GM18511 (cell line): ENCODE results near the gene RUFY1.
A peak's percentile ranks its signal among the peaks of the same experiment; 100 is the strongest.
"Not testable (repeated sequence)": the region's sequence is repeated elsewhere in the genome, so short reads cannot be mapped to it uniquely, and the experiment has no call there.

Experiments used
- ATAC-seq: cut with Tn5 transposase; IDR thresholded peaks from one replicate; pipeline ENCODE4 v1.9.1; 2021; ENCODE audit warnings: mild to moderate bottlenecking, moderate library complexity; ENCODE audit not compliant: unreplicated experiment

Gene RUFY1

DNA sequence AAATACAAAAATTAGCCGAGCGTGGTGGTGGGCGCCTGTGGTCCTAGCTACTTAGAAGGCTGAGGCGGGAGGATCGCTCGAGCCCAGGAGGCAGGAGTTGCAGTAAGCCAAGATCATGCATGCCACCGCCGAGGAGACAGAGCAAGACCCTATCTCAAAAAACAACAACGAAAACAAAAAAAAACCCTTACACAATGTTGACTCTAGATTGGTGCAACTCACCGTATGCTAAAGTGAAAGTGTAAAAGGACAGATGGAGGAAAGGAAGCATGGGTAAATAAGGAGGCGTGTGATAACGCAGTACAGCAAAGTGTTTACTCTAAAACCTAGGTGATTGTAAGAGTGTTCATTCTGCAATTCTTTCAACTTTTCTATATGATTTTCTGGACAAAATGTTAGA lies 15.9 kb upstream of the RUFY1 start:
- peak; percentile 46 for ATAC-seq

DNA sequence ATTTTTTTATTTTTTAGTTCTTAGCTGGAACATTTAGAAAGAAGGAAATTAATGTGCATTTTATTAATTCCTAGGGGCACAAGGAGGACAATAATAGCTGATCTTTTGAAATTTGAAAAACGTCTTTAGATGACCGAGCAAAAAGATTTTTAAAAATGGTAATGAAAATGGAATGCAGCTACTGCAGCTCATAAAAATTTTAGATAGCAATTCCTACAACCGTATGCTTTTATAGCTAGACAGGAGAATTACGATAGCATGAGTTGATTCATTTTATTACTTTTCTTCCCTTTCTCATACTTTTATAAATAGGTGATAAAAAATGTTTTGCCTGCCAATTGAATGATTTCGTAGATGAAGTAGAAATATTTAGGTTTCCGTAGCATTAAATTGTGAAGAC lies 13.7 kb upstream of the RUFY1 start:
- no peak for ATAC-seq

DNA sequence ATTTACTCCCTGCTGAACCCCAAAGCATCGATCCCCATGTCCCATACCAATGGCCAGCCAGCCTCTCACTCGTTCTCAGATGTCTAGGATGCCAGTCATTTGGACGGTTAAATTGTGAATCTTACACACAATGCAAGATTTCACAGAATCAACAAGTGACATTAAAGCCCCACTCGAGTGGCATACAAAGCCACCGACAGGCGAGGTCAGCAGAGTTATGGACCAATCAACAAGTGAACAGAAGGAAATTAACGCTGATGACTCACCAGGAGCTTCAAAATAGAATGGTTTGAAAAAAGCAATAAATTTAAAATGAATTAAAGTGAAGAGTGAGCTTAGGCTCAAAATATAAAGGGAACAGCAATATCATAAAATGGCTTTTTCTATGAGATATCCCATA lies 8.2 kb upstream of the RUFY1 start:
- no peak for ATAC-seq

DNA sequence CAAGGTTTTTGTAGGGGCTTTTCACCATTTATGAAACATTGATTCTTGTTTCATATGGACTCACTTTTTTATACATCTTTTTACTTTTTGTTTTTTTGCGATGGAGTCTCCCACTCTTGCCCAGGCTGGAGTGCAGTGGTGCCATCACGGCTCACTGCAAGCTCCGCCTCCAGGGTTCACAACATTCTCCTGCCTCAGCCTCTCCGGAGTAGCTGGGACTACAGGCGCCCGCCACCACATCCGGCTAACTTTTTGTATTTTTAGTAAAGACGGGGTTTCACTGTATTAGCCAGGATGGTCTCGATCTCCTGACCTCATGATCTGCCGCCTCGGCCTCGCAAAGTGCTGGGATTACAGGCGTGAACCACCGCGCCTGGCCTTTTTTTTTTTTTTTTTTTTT lies 7.1 kb upstream of the RUFY1 start:
- ATAC-seq, result not testable (repeated sequence)

DNA sequence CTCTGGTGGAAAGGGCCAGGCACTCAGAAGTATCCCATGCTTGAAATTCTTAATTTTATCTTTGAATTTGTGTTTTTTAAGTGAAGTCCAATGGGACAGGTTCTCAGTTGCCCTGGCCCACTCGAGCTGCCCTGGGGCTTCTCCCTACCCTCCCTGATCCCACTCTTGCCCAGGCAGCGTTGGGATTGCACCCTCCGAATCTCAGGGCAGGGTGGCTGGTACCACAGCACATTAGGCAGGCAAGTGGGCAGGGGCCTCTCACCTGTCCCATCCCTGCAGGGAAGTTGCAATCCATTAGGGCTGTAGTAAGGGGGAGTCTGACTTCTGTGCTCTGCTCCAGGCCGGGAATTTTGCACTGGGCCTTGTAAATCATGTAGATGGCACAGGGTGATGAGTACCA lies 2.7 kb downstream of the RUFY1 start:
- no peak for ATAC-seq

DNA sequence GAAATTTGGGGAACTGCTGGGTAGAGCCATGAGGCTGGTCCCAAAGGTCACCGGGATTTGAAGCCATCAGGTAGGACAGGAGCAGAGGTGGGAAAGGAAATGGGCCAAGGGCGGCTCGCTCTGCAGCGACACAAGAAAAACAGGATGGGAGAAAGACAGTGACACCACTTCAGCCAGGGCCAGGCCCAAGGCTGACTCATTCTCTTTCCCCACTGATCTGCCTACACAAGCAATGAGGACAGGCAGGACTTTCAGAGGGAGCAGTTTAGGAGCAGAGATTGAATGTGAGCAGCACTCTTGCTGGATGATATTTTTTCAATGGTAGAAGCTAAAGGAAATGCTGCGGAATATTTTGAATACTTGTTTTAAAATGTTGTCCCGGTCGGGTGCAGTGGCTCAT lies 3.5 kb downstream of the RUFY1 start:
- ATAC-seq, result no peak

DNA sequence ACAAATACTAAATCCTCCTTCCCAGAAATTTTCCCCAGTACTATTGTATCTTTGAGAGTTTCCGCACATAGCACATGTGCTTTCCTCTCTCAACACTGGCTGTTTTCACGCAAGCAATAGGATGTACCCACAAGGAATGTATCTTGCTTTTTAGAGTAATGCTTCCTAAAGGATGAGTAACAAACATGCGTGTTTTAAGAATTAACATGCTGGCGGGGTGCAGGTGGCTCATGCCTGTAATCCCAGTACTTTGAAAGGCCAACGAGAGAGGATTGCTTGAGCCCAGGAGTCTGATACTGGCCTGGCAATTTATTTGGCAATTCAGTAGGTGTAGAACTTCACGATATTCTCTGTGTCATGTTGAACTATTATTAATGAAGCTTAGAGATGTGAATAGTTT lies 4.6 kb downstream of the RUFY1 start:
- ATAC-seq, result no peak

DNA sequence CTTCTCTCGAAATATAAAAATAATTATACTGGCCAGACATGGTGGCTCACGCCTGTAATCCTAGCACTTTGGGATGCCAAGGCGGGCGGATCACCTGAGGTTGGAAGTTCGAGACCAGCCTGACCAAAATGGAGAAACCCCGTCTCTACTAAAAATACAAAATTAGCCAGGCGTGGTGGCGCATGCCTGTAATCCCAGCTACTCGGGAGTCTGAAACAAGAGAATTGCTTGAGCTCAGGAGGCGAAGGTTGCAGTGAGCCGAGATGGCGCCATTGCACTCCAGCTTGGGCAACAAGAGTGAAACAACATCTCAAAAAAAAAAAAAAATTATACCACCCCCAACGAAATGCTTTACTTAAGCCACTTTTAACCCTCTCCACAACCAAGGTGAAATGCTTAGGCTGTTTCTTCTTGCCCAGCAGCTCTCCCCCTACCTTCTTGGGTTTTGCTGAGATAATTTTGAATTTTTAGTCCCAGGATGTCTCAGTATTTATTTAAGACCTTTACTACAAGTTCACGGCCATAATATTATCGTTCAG lies 8.0 kb downstream of the RUFY1 start:
- not testable (repeated sequence) for ATAC-seq

DNA sequence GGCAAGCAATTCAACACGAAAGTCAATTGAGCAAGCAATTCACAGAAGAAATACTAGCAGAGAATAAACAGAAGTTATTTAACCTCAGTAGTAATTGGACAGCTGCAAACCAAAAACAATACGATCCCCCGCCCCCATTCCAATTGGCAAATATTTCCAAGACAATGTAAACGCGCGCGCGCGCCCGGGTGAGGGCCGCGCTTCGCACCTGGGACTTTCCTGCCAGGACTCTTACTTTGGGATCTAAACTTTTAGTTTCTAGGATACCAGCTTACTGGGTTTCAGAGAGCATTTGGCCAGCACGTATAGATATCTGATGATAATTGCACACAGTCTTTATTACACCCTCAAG lies 8.6 kb downstream of the RUFY1 start:
- peak; percentile 21 for ATAC-seq

DNA sequence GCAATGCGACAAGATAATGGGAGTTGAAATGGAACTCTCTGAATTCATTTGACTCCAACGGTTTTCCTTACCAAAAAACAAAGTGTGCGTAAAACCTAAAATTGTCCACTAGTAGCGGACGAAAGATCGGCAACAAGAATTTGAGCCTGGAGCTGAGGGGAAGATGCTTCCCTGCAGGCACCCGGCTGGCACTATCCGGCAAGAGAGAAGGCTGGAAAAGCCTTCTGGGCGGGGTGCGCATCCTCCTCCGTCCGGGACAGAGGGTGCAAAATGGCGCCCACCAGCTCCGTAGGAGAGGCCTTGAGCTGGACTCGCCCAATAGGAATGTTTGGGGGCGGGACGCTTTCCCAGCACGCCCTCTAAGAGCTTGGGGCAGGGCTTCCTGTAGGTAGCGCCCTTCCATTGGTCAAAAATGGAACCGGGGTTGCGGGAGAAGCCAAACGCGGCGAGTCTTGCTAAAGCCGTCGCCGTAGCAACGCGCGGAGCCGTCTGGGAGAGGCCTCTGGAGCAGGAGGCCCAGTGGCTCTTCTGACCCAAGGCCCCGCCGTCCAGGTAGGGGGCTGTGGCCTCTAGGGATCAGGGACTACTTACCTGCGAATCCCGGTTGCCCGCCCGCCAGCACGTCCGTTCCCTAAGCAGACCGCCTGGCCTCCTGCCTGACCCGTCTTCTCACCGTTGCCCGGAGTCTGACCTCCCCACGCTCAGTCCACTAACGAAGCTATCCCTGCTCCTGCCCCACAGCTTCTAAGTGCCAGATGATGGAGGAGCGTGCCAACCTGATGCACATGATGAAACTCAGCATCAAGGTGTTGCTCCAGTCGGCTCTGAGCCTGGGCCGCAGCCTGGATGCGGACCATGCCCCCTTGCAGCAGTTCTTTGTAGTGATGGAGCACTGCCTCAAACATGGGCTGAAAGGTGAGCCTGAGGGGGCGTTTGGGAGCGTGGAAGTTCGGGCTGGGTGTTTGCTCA lies 9.2 kb downstream of the RUFY1 start:
- peak; percentile 99 for ATAC-seq

DNA sequence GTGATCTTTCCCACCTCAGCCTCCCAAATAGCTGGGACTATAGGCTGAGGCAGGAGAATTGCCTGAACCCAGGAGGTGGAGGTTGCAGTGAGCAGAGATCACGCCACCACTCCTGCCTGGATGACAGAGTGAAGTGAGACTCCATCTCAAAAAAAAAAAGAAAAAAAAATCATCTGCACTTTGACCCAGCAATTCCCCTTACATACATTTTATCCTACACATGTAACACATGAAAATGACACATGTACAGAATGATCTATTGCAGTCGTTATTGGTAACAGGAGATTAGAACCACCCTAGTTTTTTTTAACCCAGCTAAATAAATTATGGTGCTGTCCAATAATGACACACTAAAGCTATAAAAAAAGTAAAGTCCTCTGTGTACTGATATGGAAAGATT lies 14.2 kb downstream of the RUFY1 start:
- no peak for ATAC-seq

DNA sequence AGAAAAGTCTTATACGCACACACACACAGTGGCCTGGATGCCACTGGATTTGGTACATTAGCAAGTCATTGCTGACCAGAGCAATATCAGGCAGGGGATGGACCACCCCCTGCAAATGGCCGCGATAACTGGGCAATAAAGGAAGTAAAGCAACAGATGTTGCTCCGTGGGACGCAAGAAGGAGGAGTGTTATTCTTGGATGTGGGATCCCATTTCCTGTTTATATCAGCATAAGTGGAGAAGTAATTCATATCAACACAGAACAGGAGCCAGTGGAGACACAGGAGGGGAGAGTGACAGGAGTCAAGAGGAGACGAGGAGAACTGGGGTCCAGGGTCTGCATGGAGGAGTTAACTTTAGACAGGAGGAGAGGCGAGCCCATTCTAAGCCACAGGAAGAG lies 18.4 kb downstream of the RUFY1 start:
- no peak for ATAC-seq

DNA sequence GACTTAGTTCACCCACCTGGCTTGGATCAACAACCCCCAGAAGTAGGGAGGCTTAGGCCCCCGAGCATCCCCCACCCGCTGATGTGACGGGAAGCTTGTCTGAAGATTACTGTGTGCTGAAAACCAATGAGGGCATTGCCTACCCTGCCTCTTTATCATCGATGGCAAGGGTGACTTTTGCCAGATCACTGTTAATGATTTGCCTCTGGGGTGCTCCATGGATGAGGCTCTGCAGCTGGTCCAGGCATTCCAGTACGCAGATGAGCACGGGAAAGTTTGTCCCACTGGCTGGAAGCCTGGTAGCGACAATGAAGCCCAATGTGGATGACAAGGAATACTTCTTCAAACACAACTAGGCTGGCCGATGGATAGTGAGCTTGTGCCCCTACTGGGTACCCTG lies 22.0 kb downstream of the RUFY1 start:
- ATAC-seq, result no peak

DNA sequence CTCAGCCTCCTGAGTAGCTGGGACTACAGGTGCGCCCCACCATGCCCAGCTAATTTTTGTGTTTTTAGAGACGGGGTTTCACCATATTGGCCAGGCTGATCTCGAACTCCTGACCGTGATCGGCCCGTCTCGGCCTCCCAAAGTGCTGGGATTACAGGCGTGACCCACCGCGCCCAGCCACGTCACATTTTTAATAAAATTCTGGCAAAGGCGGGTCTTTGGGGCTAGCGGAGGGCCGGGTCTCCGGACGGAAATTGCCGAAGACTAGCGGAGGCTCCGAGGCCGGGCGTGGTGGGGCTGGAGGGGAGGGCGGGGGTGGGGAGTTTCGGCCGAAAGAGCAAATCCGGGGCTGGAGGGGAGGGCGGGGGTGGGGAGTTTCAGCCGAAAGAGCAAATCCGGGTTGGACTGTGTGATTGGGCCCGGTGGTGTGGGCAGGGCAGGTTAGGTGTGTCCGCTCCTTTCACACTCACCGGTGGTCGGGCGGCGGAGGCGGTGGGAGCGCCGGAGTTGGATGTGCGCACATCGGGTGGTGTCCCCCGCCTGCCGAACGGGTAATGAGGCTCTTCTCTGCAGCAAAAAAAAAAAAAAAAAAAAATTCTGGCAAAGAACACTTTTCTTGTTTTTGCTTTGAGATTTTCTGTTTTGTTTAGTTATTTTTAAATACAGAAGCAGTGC lies 27.1 kb downstream of the RUFY1 start:
- no peak for ATAC-seq

DNA sequence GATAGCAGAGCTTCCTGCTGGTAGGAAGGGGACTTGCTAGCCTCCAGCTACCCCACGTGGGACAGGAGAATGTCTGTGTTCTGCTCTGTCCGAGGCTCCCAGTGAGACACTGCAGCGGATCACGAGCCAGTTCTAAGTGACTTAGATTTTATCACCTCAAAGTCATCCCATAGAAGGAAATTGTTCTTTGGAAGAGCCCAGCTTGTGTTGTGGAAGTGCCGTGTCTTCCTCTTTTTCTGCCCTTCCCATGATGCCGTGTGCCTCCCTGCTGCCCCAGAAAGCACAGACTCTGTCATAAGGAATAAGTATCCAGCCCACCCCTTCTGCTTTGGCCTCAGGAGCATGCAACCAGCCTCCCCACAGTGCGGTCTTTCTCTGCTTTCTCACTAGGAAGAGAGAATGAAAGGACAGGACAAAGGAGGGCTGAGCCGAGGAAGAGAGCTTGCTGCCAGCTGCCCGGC lies 35.6 kb downstream of the RUFY1 start:
- no peak for ATAC-seq

DNA sequence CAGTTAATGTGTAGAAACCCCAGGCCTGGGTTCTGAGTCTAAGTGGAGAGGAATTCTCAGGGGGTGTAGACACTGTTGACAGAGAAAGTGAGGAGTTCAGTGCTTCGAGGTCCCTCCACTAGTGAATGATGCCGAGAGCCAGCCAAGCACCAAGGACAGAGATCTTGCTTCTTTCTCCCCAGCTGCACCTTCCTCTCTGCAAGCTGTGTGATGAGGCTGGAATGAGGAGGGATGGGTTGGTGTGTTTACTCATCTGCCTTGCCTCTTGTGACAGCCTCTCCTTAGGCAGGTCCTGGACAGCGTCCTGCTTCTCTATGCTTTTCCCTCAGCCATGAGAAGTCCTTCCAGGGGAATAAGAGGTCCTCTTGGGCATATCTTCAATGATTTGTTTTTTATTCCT lies 37.8 kb downstream of the RUFY1 start:
- no peak for ATAC-seq

DNA sequence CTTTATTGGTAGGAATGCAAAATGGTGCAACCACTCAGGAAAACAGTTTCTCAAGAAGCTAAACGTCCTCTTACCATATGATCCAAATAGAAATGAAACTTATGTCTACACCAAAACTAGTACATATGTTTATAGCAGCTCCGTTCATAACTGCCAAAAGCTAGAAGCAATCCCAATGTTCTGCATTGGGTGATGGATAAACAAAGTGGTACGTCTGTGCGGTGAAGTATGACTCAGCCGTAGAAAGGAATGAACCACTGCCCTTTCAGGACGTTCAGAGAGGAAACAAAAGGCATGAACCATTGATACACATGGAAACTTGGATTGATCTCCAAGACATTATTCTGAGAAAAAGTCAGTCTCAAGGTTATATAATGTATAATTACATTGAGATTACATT lies 45.6 kb downstream of the RUFY1 start:
- ATAC-seq, result no peak

DNA sequence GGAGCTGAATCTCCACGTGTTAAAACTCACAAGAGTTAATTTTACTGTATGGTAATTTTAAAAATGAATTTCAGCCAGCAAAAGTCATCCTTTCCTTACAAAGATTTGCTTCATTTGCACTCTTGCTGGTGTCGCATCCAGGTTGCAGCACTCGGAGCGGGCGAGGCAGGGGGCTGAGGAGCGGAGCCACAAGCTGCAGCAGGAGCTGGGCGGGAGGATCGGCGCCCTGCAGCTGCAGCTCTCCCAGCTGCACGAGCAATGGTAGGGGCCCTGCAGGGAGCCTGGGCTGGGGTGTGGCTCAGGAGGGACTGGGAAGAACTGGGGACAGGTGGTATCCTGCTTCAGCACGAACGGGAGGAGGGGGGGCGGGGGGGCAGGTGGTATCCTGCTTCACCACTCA lies 46.1 kb downstream of the RUFY1 start:
- ATAC-seq, result no peak

DNA sequence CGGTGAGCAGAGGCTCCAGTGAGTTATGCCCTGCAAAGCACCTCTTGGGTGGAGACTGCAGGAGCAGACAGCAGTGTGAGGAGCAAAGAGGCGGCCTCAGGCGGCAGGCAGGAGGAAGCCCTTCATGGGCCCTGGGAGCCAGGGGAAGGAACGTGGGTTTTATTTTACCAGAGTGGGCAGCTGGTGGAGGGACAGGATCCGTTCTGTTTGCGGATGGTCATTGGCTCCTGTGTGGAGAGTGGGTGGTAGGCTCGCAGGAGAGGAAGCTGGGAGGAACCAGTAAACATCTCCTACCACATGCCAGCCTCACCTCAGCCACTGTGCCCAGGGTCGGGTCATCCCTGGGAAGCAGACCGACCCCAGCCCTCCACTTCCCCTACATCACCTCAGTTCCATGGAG lies 48.7 kb downstream of the RUFY1 start:
- no peak for ATAC-seq

DNA sequence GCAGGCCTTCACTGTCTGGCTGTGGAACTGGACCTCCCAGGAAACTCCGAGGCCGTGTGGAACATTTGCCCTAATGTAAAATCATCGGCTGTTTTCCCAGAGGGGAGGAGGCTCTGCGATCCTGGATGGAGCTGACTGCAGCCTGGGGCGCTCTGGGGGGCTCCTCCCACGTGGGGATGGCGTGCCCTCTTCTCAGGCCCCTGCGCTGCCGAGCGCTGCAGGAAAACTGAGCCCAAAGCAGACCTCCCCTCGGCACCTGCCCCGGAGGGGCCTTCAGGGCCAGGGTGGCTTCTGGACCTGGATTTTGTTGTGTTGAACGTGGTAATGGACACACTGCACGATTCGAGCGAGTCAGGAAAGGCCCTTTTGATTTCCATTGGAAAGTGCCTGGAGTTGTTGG lies 49.2 kb downstream of the RUFY1 start:
- ATAC-seq, result no peak

DNA sequence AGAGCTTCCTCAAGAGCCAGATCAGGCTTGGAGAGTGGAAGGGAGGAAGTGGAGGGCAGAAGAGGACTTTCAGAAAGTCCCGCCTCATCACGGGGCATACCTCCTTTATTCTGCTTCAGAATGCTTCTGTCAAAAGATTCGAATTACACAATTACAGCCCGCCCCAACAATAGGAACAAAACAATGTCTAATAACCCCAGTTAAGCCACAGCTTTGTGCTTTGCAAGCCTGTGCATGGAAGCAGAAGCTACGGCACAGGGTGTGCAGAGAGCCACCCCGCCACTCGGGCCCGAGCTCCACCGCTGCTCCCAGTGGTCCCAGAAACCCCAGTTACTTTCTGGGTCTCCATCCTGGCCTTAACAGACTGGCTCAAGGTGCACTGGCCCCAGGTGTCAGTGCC lies 49.6 kb downstream of the RUFY1 start:
- no peak for ATAC-seq
